K562 (cell line): ENCODE results near the gene CDC123. TPM values are rescaled to one million over a fixed set of nuclear protein-coding genes. Genes with fewer than 3 reads are reported as not detected.

ENCODE experiments used
- ATAC-seq: fragments of 200-7000 bp; cut with Tn5 transposase; 3 replicates; pipeline ENCODE4 v1.9.1; 2020; ENCODE audit warnings: moderate library complexity
- BruUV-seq: library from RNA; stranded (reverse); fragments of 400-500 nt; replicated peaks from 2 replicates; lab custom pipeline; 2021; lab: Mats Ljungman, UMichigan
- CTCF ChIA-PET: fragments of 300-600 bp; formaldehyde crosslinking; extraction: SDS; loops from one replicate; lab custom pipeline; 2021; ENCODE audit warnings: low intra/inter-chr PET ratio; lab: Yijun Ruan, JAX
- POLR2A ChIA-PET: fragments of 300-600, 350-650 bp; sonication (Branson Sonifier 250); formaldehyde crosslinking; extraction: SDS; loops from one replicate; lab custom pipeline; 2021; ENCODE audit warnings: antibody characterized with exemption, inconsistent platforms; lab: Yijun Ruan, JAX
- DNase-seq, 4 experiments: peaks; one replicate each; pipeline versions ENCODE4 v3.0.0 to v3.0.0-alpha.2; 2011 to 2018; ENCODE audit warnings: low spot score in 3 of 4, mixed read lengths in 3 of 4; ENCODE audit errors: extremely low read depth in 1 of 4
- FAIRE-seq: peaks from 2 replicates; lab custom pipeline; 2011; peaks lifted over from hg19 to GRCh38; lab: Jason Lieb, UNC
- H2AFZ ChIP-seq: 2 replicates; pipeline ENCODE4 v1.6.0; 2011; ENCODE audit warnings: low read depth, low read length, control low read depth, inconsistent platforms
- H3K27ac ChIP-seq: fragments of 200-600 bp; 3 replicates; pipeline ENCODE4 v1.8.0; 2011; ENCODE audit warnings: low read depth, mild to moderate bottlenecking, control low read depth, inconsistent platforms, low read length, moderate library complexity, mixed read lengths; ENCODE audit errors: extremely low read depth
- H3K27me3 ChIP-seq, 2 experiments: fragments of 300-600 bp in 1 of 2; 2 replicates in 1 of 2; 3 replicates in 1 of 2; pipeline versions ENCODE4 v1.6.0 to v1.8.0; 2011; ENCODE audit warnings: inconsistent platforms in 2 of 2, low read length in 2 of 2, mild to moderate bottlenecking in 1 of 2, mixed read lengths in 1 of 2, moderate library complexity in 1 of 2; ENCODE audit not compliant: control insufficient read depth in 2 of 2, insufficient read depth in 2 of 2
- H3K36me3 ChIP-seq: fragments of 300-600 bp; 3 replicates; pipeline ENCODE4 v1.8.0; 2011; ENCODE audit warnings: mild to moderate bottlenecking, low read length, inconsistent platforms; ENCODE audit not compliant: control insufficient read depth, insufficient read depth
- H3K4me1 ChIP-seq, 2 experiments: fragments of 200-600 bp in 1 of 2; replicated peaks in 1 of 2; 2 replicates in 1 of 2; 3 replicates in 1 of 2; pipeline versions ENCODE4 v1.5.1 to v1.8.0; 2011; ENCODE audit warnings: inconsistent platforms in 2 of 2, low read length in 2 of 2, mild to moderate bottlenecking in 1 of 2, mixed read lengths in 1 of 2, moderate library complexity in 1 of 2; ENCODE audit not compliant: control insufficient read depth in 2 of 2, insufficient read depth in 2 of 2
- H3K4me2 ChIP-seq: 2 replicates; pipeline ENCODE4 v1.6.1; 2011; ENCODE audit warnings: low read length, control low read depth, inconsistent platforms, mixed read lengths; ENCODE audit not compliant: insufficient read depth
- H3K4me3 ChIP-seq: fragments of 200-600 bp; sonication (generic), shearing (Covaris generic); 2 replicates; pipeline ENCODE4 v1.5.1; 2016; ENCODE audit warnings: control low read depth, inconsistent platforms
- H3K79me2 ChIP-seq: fragments of 200-600 bp; 3 replicates; pipeline ENCODE4 v1.8.0; 2011; ENCODE audit warnings: low read length, inconsistent platforms; ENCODE audit not compliant: control insufficient read depth, insufficient read depth
- H3K9ac ChIP-seq, 2 experiments: 2 replicates each; pipeline versions ENCODE4 v1.6.0 to v1.6.1; 2011; ENCODE audit warnings: low read depth in 2 of 2, low read length in 2 of 2, control low read depth in 1 of 2, inconsistent platforms in 1 of 2, mild to moderate bottlenecking in 1 of 2, mixed read lengths in 1 of 2; ENCODE audit not compliant: insufficient read depth in 1 of 2
- H3K9me1 ChIP-seq: one replicate; pipeline ENCODE4 v1.6.0; 2011; ENCODE audit warnings: inconsistent platforms, mild to moderate bottlenecking, low read length, moderate library complexity; ENCODE audit not compliant: control insufficient read depth, insufficient read depth
- H3K9me3 ChIP-seq: replicated peaks from 2 replicates; pipeline ENCODE4 v1.5.1; 2011; ENCODE audit warnings: low read depth, low read length, inconsistent platforms; ENCODE audit not compliant: control insufficient read depth, insufficient read depth
- H4K20me1 ChIP-seq: replicated peaks from 2 replicates; pipeline ENCODE4 v1.6.1; 2011; ENCODE audit warnings: low read length, inconsistent platforms, mixed read lengths; ENCODE audit not compliant: control insufficient read depth, insufficient read depth
- AFF4 ChIP-seq: sonication (generic); formaldehyde crosslinking; IDR thresholded peaks from 2 replicates; pipeline ENCODE4 v1.8.0; 2023; ENCODE audit warnings: mild to moderate bottlenecking, missing genetic modification reagents
- CXXC5 ChIP-seq: fragments of 250-450 bp; sonication (Bioruptor Pico); IDR thresholded peaks from 2 replicates; pipeline ENCODE4 v1.8.0; 2022; ENCODE audit warnings: inconsistent platforms, mild to moderate bottlenecking, moderate library complexity
- E2F1 ChIP-seq: sonication (generic); formaldehyde crosslinking; IDR thresholded peaks from 2 replicates; pipeline ENCODE4 v1.8.1; 2023; ENCODE audit warnings: mild to moderate bottlenecking, missing genetic modification reagents, moderate library complexity
- EGR1 ChIP-seq: fragments of 450-650 bp; conservative IDR thresholded peaks from 2 replicates; pipeline ENCODE4 v1.6.1; 2017; ENCODE audit warnings: mild to moderate bottlenecking
- ILF3 ChIP-seq: fragments of 450-650 bp; IDR thresholded peaks from 2 replicates; pipeline ENCODE4 v1.6.1; 2018; ENCODE audit warnings: antibody characterized with exemption, mild to moderate bottlenecking, moderate library complexity, borderline replicate concordance
- KAT2B ChIP-seq: IDR thresholded peaks from one replicate; pipeline ENCODE4 v1.6.1; 2012; ENCODE audit warnings: low read depth, mild to moderate bottlenecking, control low read depth, inconsistent platforms, low read length, moderate library complexity
- LARP7 ChIP-seq: fragments of 450-650 bp; IDR thresholded peaks from 2 replicates; pipeline ENCODE4 v1.6.1; 2016
- PTRF ChIP-seq: fragments of 450-650 bp; IDR thresholded peaks from 2 replicates; pipeline ENCODE4 v1.6.1; 2016; ENCODE audit warnings: mild to moderate bottlenecking, missing genetic modification characterization, missing compliant biosample characterization
- THRA ChIP-seq: fragments of 450-650 bp; IDR thresholded peaks from 2 replicates; pipeline ENCODE4 v1.6.1; 2017; ENCODE audit warnings: mild to moderate bottlenecking, moderate library complexity
- ZBTB1 ChIP-seq: sonication (generic); formaldehyde crosslinking; IDR thresholded peaks from 2 replicates; pipeline ENCODE4 v1.8.1; 2023; ENCODE audit warnings: missing genetic modification reagents, low read depth, mild to moderate bottlenecking, borderline replicate concordance
- ZBTB5 ChIP-seq: fragments of 450-650 bp; IDR thresholded peaks from 2 replicates; pipeline ENCODE4 v1.6.1; 2017; ENCODE audit warnings: antibody characterized with exemption
- ZFX ChIP-seq: sonication (generic); formaldehyde crosslinking; IDR thresholded peaks from 2 replicates; pipeline ENCODE4 v1.8.0; 2022; ENCODE audit warnings: mild to moderate bottlenecking, missing genetic modification reagents, moderate library complexity
- ZNF12 ChIP-seq: sonication (generic); formaldehyde crosslinking; IDR thresholded peaks from 2 replicates; pipeline ENCODE4 v1.4.0; 2020; ENCODE audit warnings: mild to moderate bottlenecking, missing genetic modification reagents
- ZNF263 ChIP-seq: sonication (generic); formaldehyde crosslinking; IDR thresholded peaks from 2 replicates; pipeline ENCODE4 v1.8.0; 2022; ENCODE audit warnings: mild to moderate bottlenecking, missing genetic modification reagents, borderline replicate concordance
- ZNF384 ChIP-seq: IDR thresholded peaks from 2 replicates; pipeline ENCODE4 v1.6.1; 2012; ENCODE audit warnings: low read depth, low read length, improper control_type of control experiment
- ZNF778 ChIP-seq: fragments of 450-650 bp; formaldehyde crosslinking; IDR thresholded peaks from 2 replicates; pipeline ENCODE4 v1.4.0; 2020; ENCODE audit warnings: mild to moderate bottlenecking, moderate library complexity
- WGBS: fragments of 100-300 bp; shearing (Covaris generic); methylation state at CpG from one replicate; pipeline ENCODE4 v1.1.6; 2016; ENCODE audit warnings: low coverage, mixed read lengths; ENCODE audit not compliant: insufficient coverage; ENCODE audit errors: missing lambda C conversion rate; 5-methylcytosine and 5-hydroxymethylcytosine counted together
- in situ Hi-C: fragments of 300-500 bp; cut with MboI; formaldehyde crosslinking; loops from 4 replicates; pipeline ENCODE4 v1.15.0; 2018; ENCODE audit warnings: inconsistent platforms, mixed read lengths
- intact Hi-C: fragments of 100-400 bp; cut with micrococcal nuclease; formaldehyde crosslinking; loops from 2 replicates; pipeline ENCODE4 v1.14.2; 2022
- polyA plus RNA-seq, 8 experiments: library from polyadenylated mRNA; depleted of rRNA in 4 of 8; stranded (reverse) in 5 of 8; unstranded in 3 of 8; fragments of >200 nt; fragmentation: Nextera tagmentation in 2 of 8; fragmentation: Illumina TruSeq in 1 of 8; extraction: Ambion mirVana in 2 of 8; extraction: Trizol in 1 of 8; gene quantifications; 2 replicates each; pipeline versions ENCODE4 v1.2.1 to v1.2.3, GENCODE V29; 2011 to 2014; ENCODE audit warnings: inconsistent platforms in 1 of 8, missing spikeins in 1 of 8
- total RNA-seq, 7 experiments: library from RNA; depleted of rRNA in 6 of 7; stranded (reverse); fragments of >200 nt in 6 of 7; fragmentation: Illumina TruSeq in 2 of 7; extraction: Trizol in 2 of 7; gene quantifications; 2 replicates each; pipeline versions ENCODE4 v1.2.1 to v1.2.3, GENCODE V29; 2011 to 2021; ENCODE audit warnings: low replicate concordance in 1 of 7

Gene CDC123
- total and polyA plus RNA-seq, 9 of the 15 experiments (the other 6 are each of a cell fraction or from before 2014, with no cell fraction given), result 137 to 288 (median 175) TPM

- Histone ChIP-seq H3K79me2 (peaks cover 12% of the 10 kb centered on the region; the same call in 2 of the 3 replicates), H3K9ac (no peak overlapping the region), H3K9me1 (no peaks in the 10 kb centered on the region), H2AFZ (no peak overlapping the region), H3K27ac (no peak overlapping the region), H3K4me1 (no peaks in the 10 kb centered on the region), H3K4me2 (no peak overlapping the region), H3K36me3 (peaks cover 72% of the 10 kb centered on the region; the same call in 2 of the 3 replicates), H4K20me1 (no peaks in the 10 kb centered on the region), H3K9me3 (no peaks in the 10 kb centered on the region), H3K4me3 (no peak overlapping the region), H3K27me3 (no peaks in the 10 kb centered on the region)
- CTCF ChIA-PET, result no interaction called here
- ATAC-seq (no peak), FAIRE-seq (no peak), DNase-seq (no peak)
- in situ Hi-C loops (no loop called here), intact Hi-C loops (no loop called here)
- POLR2A ChIA-PET, result interaction anchor here (1.0 kb wide), 1 partner anchor 12 kb away, joined by 3 read pairs; the partner anchor contains the start of genes CDC123 and NUDT5
- no TSS peak for BruUV-seq
- WGBS, result 98% methylated on average over 7 of the region's 7 CpGs
- TF ChIP-seq CXXC5 (CRISPR knock-in tag), result no peak
- TF ChIP-seq AFF4 (CRISPR knock-in tag), result no peak
- TF ChIP-seq ZFX, result no peak
- no peak for TF ChIP-seq ZNF12 (CRISPR knock-in tag)
- TF ChIP-seq LARP7, result no peak
- no peak for TF ChIP-seq EGR1
- TF ChIP-seq KAT2B, result no peak
- no peak for TF ChIP-seq E2F1 (CRISPR knock-in tag)
- no peak for TF ChIP-seq ZNF778 (CRISPR knock-in tag)
- TF ChIP-seq ZBTB1 (CRISPR knock-in tag), result no peak
- TF ChIP-seq PTRF (tag), result no peak
- TF ChIP-seq ZNF384, result no peak
- no peak for TF ChIP-seq ILF3
- TF ChIP-seq ZBTB5, result no peak
- no peak for TF ChIP-seq THRA
- TF ChIP-seq ZNF263 (CRISPR knock-in tag), result no peak
These were observed 11.8 kb upstream of the CDC123 start for GRCh38 chr10:12184165-12184564.
